Anterior cingulate cortex (tissue), 58 donors: ENCODE results near the gene HERPUD2.
A peak's percentile ranks its signal among the peaks of the same experiment; 100 is the strongest.
"Not testable (repeated sequence)": the region's sequence is repeated elsewhere in the genome, so short reads cannot be mapped to it uniquely, and the experiment has no call there.

Source experiments
- DNase-seq, 58 donors: peaks; one replicate each; lab custom pipeline; 2025; lab: John Stamatoyannopoulos, UW

HERPUD2 gene

GRCh38 chr7:35716038-35716803, 21.3 kb upstream of the HERPUD2 start:
- DNase-seq, result peak in 52 of 58 donors; percentile 13 to 90 (median 66)

GRCh38 chr7:35714862-35715261, 19.9 kb upstream of the HERPUD2 start:
- DNase-seq, result peak in 25 of 58 donors; percentile 8 to 67 (median 41)

DNA sequence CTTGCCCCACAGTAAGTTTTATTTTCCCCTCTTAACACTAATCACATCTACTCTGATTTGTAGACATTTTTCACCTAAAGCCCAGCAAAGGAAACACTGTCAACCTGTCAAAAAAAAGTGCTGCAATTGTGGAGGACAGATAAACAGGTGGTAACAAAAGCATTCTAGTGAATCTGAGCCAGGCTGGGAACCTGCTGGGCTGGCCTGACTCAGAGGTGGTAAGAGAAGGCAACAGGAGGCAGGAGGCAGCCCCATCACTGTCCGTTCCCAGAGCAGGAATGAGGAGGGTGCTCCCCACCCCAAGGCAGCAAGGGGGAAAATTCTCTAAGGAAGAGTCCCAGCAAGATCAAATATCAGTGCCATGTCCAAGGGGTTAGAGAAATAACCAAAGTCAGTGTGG, 19.5 kb upstream of the HERPUD2 start:
- DNase-seq, result no peak

- no peak for DNase-seq
Measured at GRCh38 chr7:35712563-35713226, 17.8 kb upstream of the HERPUD2 start.

DNA sequence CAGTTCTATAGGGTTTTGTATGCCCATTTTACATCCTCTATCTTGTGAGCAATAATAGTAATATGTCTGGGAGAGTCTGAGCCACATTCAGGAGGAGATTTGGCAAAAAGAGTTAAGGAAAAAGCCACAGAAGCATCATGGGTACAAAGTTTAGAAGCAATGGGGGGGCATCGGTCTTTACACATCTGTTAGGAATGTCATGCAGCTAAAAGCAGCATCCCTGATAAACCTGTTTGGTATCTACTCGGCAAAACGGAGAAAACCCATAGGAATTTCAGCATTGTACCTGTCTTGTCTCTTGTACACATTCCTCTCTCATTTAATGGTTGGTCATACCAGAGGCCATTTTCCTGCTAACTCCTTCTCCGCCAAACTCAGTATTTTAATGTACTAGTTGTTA, 12.5 kb upstream of the HERPUD2 start:
- no peak for DNase-seq

GRCh38 chr7:35705932-35706461, 11.1 kb upstream of the HERPUD2 start:
- DNase-seq, result no peak

DNA sequence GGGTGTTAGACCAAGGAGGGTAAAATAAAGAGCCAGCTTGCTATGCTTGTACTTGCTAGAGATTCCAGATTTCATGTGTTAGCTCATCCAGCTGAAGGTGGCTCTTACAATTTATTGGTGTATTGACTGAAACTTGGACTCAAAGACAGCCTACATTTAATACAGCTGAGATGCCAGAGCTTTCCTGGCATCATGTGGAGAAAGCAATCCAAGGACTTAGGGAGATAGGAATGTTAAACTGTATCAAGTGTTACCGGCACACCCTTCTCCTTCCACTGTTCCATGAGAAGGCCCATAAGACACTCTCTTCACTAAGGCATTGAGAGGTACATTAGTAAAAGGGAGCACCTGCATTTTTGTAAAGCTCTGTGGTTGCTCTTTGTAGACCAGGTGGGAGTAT, 9.3 kb upstream of the HERPUD2 start:
- no peak for DNase-seq

- no peak for DNase-seq
Measured at GRCh38 chr7:35702541-35702940, 7.6 kb upstream of the HERPUD2 start.

- no peak for DNase-seq
Measured at GRCh38 chr7:35701287-35701900, 6.5 kb upstream of the HERPUD2 start.

DNA sequence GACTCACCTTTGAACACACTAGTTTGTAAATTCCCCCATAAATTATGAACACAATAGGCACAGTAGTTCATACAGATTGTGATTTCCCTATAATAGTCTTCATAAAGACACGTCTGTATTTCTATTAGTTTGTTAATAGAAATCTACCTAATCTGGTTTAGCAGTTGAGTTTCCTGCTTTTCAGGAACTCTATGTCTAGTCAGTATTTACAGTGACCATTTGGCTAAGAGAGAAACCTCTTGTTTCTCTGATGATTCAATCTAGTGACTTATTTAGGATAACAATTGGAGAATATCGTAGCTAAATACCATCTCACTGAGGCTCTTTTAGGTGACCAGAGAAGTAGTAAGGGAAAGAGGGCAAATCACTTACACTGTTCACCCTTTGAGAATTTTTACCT, 5.9 kb upstream of the HERPUD2 start:
- no peak for DNase-seq

DNA sequence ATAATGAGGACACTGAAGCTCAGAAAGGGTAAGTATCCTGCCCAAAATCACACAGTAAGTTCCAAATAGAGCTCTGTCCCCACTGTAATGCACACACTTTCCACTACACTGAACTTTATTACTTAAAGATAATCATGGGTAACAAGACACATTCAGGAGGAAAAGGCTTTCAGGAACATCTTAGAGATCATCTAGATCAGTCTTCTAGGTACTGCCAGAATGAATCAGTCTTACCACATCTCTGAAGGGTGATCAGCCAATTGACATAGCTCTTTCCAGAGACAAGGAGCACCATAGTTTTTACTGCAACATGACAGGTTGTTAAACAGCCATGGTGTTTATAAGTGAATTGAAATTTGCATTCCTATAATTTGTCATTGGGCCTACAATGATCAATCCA, 5.4 kb upstream of the HERPUD2 start:
- DNase-seq, result no peak

GRCh38 chr7:35699796-35700305, 4.9 kb upstream of the HERPUD2 start:
- no peak for DNase-seq

- DNase-seq, result not testable (repeated sequence)
Measured at GRCh38 chr7:35698382-35698781, 3.4 kb upstream of the HERPUD2 start.

DNA sequence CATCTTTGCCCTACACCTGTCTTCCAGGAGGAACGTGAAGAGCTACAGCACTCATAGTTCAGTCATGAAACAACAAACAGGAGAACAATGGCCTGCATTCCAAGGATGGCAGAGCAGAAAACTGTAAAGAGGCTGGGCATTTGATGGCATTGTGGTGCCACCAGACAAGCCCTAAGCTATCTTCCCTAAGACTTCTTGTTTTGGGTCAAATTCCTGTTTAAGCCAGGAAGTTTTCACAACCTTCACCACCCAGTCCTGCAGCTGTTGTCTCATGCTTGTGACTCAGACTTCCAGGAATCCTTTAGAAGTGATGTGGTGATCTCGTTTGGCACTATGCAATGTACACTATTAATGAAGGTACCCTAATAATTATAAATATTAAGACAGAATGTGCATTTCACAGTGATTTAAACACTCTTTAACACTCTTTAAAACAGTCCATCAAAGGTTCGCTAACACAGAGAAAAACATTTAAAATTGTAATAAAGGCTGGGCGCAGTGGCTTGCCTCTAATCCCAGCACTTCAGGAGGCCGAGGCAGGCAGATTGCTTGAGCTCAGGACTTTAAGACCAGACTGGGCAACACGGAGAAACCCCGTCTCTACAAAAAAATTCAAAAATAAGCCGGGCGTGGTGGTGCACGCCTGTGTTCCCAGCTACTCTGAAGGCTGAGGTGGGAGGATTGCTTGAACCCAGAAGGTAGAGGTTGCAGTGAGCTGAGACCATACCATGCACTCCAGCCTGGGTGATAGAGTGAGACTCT, 2.7 kb upstream of the HERPUD2 start:
- no peak for DNase-seq

GRCh38 chr7:35695987-35696386, 1.1 kb upstream of the HERPUD2 start:
- DNase-seq, result no peak

GRCh38 chr7:35695473-35695850, 527 bp upstream of the HERPUD2 start:
- no peak for DNase-seq

GRCh38 chr7:35694161-35694783, 663 bp downstream of the HERPUD2 start:
- DNase-seq, result peak in 12 of 58 donors; percentile 11 to 68 (median 39)

- no peak for DNase-seq
Measured at GRCh38 chr7:35691827-35692307, 3.1 kb downstream of the HERPUD2 start.

GRCh38 chr7:35691366-35691765, 3.6 kb downstream of the HERPUD2 start:
- DNase-seq, result no peak

DNA sequence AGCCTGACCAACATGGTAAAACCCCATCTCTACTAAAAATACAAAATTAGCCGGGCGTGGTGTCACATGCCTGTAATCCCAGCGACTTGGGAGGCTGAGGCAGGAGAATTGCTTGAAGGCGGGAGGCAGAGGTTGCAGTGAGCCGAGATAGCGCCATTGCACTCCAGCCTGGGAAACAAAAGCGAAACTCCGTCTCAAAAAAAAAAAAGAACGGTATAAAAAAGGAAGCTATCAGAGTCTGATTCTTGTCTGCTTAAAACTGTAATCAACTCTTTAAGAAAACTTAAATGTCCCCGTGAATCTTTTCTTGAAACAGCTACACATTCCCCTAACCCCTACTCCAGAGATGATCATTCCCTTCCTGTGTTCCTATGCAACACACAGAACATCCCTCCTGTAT, 4.3 kb downstream of the HERPUD2 start:
- DNase-seq, result not testable (repeated sequence)
